ENCODE data around the gene PTTG2.

DNA sequence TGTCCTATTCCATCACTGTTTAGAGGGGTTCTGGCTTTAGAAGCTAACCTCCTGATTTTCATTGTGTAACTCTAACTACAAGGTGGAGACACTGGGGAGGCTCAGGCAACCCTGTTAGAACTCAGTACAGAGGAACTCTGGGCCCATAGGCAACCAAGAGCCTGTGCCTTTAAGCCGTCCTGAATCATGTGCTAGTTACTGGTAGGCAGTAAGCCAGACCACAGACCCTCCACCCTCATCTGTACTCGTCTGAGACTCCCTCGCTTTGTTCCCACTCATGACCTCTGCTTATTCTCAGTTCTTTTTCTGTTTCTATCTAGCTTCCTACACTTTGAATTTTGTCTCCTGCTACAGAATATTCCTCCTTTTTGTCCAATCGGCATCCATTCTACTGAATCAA lies 37.9 kb upstream of the PTTG2 start:
- TF ChIP-seq, protein P1, sequence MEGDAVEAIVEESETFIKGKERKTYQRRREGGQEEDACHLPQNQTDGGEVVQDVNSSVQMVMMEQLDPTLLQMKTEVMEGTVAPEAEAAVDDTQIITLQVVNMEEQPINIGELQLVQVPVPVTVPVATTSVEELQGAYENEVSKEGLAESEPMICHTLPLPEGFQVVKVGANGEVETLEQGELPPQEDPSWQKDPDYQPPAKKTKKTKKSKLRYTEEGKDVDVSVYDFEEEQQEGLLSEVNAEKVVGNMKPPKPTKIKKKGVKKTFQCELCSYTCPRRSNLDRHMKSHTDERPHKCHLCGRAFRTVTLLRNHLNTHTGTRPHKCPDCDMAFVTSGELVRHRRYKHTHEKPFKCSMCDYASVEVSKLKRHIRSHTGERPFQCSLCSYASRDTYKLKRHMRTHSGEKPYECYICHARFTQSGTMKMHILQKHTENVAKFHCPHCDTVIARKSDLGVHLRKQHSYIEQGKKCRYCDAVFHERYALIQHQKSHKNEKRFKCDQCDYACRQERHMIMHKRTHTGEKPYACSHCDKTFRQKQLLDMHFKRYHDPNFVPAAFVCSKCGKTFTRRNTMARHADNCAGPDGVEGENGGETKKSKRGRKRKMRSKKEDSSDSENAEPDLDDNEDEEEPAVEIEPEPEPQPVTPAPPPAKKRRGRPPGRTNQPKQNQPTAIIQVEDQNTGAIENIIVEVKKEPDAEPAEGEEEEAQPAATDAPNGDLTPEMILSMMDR (IDR thresholded peaks at IDR 0.05) = no peak
- TF ChIP-seq POLR2AphosphoS5 (IDR thresholded peaks at IDR 0.05) = no peak
